ENCODE data around the gene TLCD3A. TPM values are rescaled to one million over a fixed set of nuclear protein-coding genes. Genes with fewer than 3 reads are reported as not detected.

TLCD3A gene
- total RNA-seq, 2 donors from 2014 or later: 4.8 to 8.3 TPM

DNA sequence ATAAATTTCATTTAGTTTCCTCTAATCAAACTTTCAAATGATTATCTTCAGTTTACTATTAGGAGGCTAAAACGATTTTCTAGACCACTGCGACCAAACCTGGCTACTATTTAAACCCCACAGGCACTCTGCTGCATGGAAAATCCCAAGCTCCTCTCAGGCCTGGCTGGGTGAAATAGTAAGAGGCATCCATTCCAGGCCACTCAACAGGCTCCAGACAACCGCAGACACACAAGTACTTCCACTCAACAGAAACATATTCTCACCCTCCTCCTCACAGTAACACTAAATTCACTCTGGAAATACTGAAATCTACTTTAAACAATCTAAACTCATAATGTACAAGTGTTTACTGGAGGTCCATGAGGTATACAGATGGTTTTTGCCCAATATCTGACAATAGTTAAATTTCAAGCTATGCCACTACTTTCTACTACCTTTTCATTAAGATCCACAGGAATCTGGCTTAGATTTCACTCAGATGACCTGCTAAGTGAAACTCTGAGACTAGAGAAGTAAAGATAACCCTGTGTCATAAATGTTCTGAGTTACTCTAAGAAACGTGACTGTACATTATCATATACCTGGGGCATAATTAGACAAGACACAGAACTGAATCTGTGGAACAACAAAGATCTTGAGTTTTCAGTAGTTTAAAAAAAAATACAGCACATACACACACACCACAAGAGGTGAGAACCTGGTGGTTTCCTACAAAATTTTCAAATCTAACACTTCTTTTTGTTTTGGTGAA lies 28.1 kb upstream of the TLCD3A start:
- ATAC-seq (peak; percentile 17 to 60), DNase-seq (no peak)
- intact Hi-C loops (cut with DNase I): no loop called here

DNA sequence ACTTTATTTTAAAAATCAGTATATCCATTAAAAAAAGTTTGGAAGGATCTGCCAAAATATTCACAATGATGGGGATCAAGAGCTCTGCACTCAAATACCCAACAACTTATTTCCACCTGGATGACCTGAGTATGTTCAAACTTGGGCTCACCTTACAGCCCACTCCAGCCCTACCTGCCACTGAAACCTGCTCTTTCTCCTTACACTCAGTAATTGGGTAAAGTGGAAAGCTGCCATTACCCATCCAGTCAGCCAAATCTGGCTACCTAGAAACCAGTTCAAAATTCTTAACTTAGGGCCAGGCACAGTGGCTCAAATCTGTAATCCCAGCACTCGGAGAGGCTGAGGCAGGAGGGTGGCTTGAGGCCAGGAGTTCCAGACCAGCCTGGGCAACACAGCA lies 27.4 kb upstream of the TLCD3A start:
- DNase-seq: no peak
- no peak for ATAC-seq
- intact Hi-C loops (cut with DNase I): no loop called here

DNA sequence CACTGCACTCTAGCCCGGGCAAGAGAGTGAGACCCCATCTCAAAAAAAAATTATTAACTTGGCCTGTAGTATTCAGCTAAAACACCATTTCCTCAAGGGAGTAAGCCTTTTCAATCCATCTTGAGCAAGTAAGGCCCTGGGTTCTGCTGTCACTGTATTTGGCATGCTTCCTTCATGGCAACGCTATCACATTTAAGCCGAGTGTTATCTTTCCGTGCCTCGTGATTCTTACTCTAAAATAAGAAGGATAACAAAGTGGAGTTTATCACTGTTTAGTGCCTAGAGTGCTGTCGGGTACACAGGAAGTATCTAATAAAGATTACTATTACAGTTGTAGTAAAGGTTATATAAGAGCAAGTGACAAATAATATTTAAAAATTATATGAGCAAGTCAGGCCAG lies 26.5 kb upstream of the TLCD3A start:
- peak; percentile 44 for DNase-seq

DNA sequence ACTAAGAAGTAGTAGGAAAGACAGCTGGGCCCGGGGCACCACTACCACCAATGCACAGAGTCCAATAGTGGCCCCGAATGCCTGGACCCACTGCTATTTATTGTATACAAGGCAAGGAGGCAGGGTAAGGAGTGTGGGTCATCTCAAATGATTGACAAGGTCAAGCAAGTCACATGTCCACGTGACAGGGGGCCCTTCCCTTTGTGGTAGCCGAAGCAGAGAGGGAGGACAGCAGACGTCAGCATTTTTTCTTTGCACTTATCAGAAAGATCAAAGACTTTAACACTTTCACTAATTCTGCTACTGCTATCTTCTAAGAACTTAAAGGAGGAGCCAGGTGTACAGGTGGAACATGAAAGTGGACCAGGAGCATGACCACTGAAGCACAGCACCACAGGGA lies 24.3 kb upstream of the TLCD3A start:
- ATAC-seq (no peak), DNase-seq (no peak)
- intact Hi-C loops (cut with DNase I): no loop called here

More for the DNA sequence above, 26.5 kb upstream of the TLCD3A start:
- intact Hi-C loops (cut with DNase I): no loop called here
- peak; percentile 58 to 73 for ATAC-seq

DNA sequence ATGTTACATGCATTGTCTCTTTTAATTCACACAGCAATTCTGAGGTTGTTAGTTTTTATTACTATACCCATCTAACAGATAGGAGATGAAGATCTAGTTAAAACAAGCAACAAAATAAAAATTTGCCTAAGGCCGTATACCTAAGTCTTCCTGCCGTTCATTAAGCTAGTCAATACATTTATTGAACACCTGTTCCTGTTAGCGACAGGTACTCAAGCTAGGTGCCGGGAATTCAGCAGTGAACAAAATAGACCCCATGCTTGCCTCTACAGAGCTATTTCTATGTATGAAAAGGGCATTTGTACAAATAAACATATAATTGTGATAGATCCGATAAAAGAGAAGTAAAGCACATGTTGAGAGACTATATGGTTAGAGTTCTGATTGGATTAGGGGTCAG lies 14.3 kb upstream of the TLCD3A start:
- DNase-seq (no peak), ATAC-seq (no peak)
- intact Hi-C loops (cut with DNase I): no loop called here

DNA sequence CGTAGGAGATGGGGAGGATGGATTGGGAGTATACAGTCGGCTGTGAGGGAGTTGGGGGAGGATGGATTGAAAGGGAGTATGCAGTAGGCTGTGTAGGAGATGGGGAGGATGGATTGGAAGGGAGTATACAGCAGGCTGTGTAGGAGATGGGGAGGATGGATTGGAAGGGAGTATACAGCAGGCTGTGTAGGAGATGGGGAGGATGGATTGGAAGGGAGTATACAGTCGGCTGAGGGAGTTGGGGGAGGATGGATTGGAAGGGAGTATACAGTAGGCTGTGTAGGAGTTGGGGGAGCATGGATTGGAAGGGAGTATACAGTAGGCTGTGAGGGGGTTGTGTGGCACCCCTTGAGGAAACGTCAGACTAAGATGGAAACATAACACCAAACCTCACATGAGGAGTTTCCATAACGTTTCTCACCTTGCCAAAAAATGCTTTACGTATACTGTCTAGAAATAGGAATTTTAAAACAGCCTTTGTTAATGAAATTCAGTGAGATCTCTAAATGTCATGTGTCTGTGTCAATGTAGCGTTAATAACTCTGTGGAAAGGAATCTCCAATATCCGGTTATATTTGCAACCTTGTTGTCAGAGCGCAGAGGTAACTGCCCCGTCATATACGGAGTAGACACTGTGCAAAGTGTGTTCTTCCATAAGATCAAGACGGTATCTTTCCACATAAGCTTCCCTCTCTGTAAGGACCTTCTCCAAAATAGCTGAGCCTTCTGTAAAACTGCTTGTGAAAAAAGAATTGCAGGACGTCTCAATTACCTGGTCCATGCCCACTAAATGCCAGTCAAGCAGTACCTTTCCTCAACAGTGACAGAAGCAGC lies 11.5 kb upstream of the TLCD3A start:
- no peak for DNase-seq
- intact Hi-C loops (cut with DNase I): no loop called here
- ATAC-seq: no peak

DNA sequence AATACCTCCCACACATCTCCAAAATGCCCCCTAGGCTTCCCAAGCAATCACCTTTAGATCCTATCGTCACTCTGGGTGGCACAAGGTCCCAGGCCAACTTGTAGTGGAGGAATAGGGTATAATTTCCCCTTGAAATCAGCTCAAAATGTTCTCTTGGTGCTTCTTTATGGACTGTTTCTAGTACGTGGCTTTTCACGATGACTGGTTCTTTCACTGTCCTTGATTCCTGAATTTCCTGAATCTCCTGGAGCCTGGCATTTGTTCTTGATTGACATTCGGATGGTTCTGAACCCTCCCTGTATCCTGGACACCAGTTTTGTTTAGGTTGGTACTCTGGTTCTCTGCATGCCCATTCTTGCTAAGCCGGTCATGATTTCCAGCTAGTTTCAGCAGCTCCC lies 10.9 kb upstream of the TLCD3A start:
- DNase-seq (no peak), ATAC-seq (no peak)
- intact Hi-C loops (cut with DNase I): no loop called here

DNA sequence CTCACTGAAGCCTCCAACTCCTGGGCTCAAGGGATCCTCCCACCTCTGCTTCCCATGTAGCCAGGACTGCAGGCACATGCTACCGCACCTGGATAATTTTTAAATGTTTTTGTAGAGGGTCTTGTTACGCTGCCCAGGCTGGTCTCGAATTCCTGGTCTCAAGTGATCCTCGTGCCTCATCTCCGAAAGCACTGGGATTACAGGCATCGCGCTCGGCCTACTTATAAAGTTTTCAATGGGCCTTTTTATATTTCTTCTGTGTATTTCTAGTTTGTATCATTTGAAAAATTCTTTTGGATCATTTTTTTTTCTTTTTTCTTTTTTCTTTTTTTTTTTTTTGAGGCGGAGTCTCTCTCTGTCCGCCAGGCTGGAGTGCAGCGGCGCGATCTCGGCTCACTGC lies 7.3 kb upstream of the TLCD3A start:
- ATAC-seq (no peak), DNase-seq (no peak)
- intact Hi-C loops (cut with DNase I): no loop called here

DNA sequence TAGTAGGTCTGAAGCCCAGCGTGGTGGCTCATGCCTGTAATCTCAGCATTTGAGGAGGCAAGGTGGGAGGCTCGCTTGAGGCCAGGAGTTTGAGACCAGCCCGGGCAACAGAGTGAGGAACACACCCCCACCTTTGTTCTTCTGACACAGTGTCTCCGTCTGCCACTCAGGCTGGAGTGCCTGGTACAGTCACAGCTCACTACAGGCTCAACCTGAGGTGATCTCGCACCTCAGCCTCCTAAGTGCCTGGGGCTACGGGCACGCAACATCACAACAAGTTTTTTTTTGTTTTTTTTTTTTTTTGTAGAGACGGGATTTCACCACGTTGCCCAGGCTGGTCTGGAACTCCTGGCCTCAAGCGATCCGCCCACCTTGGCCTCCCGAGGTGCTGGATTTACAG lies 6.7 kb upstream of the TLCD3A start:
- ATAC-seq: no peak
- no peak for DNase-seq
- intact Hi-C loops (cut with DNase I): no loop called here

DNA sequence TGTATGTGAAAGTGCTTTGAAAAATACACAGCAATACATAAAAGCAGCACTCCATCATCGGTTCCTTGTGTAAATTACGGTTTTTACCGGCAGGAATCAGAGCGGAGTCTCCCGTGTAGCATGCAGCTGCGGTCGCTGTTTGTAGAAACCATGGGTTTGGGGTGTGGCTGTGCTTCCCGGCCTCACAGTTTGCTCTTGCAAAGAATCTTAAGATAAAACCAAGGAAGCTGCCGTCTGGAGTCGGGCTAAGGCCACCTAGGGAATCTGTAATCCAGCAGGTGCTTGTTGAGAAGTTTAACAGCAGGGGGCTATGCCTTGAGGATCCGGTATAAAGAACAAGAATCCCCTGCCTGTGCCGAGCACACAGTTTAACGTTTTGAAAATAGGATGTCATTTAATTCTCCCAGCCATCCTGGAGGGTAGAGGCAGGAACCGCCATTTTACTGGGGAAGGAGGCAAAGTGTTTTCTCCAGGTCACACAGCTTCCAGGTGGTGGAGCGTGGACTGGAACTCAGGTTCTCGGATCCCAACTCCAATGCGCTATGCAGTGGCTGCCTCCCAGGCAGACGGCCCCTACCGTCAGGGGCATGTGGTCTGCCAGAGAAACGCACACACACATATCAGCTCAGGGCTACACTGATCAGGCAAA lies 6.0 kb upstream of the TLCD3A start:
- DNase-seq (no peak), ATAC-seq (no peak)
- intact Hi-C loops (cut with DNase I): no loop called here

DNA sequence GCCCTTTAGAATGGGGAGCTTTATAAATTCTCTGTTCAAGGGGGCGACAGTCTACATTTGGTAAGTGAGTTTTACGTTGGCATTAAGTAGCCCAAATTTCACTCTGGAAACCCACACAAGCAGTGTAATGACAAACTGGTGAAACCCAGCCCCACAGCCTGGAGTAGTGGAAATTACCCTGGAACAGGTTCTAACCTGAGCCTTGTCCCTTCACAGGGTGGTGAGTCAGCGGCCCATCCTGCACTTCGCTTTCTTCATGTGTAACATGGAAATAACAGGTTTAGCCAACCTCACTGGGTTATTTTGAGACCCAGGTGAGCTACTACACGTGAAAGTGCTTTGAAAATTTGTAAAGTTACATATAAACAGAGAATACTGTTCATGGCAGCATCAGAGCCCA lies 3.5 kb upstream of the TLCD3A start:
- intact Hi-C loops (cut with DNase I): no loop called here
- ATAC-seq (no peak), DNase-seq (no peak)

DNA sequence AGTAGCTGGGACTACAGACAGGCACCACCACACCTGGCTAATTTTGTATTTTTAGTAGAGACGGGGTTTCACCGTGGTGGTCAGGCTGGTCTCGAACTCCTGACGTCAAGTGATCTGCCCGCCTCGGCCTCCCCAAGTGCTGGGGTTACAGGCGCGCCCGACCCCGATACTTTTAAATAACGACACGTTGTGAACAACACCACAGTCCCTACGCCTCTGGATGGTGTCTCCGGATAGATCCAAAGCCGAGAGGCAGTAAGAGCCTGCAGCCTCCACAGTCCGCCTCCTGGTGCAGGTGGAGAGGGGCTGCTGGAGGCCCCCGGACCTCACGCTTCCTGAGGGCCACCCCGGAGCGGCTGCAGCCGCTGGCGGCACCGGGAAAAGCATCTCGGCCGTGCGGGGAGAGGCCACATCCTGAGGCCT lies 741 bp upstream of the TLCD3A start:
- DNase-seq (no peak), ATAC-seq (peak in 1 of 2 donors; percentile 24)
- intact Hi-C loops (cut with DNase I): no loop called here

DNA sequence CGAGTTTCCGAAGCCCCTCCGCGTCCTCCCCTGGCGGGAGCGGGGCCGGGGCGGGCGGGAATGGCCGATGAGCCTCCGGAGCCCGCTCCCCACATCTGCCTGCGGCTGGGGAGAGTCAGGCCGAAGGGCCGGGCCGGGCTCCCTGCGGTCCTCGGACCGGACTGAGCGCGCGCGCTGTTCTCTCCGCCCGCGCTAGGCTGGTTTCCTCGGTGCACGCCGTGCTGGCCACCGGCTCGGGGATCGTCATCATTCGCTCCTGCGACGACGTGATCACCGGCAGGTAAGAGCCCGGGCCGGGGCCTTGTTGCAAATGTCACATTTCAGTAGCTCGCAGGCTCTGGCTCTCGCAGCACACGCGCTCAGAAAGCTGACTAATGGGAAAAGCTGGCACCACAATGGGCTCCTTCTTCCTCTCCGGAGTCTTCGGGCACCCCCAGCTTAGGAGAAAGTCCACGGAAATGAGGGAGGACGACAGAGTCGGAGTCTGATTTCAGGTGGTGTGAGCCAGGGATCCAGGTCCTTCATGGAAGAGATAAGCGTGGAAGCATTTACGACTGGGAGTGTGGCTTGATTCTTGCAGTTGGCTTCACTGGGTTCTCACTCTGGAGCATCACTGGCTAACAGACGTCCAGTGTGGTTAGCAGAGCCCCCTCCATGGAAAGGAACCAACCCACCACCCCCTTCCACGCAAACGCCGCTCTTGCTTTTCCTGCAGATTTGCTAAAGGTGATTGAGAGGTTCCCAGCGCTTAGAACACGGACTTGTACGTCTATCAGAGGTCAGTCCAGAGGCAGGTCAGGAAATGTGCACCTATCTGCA lies 715 bp downstream of the TLCD3A start:
- peak; percentile 49 to 75 for ATAC-seq
- DNase-seq: peak; percentile 44
- intact Hi-C loops (cut with DNase I): no loop called here

DNA sequence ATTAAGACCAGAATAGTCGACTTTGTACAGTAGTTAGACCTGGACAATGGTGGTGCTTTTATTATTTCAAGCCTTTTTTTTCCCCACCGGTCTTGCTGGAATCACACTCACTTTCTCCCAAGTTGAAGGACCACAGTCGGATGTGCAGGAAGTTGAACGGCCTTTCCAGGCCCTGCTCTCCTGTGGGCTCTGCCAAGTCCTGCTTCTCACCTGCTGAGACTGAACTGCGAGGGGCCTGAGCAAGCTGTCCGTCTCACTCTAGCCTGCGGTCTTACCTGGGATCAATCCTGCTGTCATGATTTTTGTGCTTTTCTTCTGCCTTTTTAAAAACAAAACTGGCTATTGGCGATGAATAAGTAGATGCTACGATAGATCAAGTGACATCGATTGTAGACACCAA lies 1.3 kb downstream of the TLCD3A start:
- no peak for DNase-seq
- intact Hi-C loops (cut with DNase I): no loop called here
- no peak for ATAC-seq

DNA sequence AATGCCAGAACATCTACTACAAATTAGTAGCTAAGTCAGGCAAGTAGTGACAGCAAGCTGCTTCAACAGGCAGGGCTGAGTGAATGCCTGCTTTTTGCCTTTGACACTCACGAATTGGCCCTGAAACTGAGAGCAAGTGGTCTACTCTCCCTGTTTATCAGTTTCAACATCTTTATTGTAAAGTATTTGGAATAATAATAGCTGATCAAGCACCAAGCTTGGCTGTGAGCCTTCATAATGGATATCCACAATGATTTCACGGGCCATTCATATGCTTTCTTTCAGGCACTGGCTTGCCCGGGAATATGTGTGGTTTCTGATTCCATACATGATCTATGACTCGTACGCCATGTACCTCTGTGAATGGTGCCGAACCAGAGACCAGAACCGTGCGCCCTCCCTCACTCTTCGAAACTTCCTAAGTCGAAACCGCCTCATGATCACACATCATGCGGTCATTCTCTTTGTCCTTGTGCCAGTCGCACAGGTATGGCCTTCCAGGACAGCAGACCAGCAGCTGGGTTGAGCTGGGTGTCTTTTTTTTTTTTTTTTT lies 5.2 kb downstream of the TLCD3A start:
- ATAC-seq (no peak), DNase-seq (no peak)
- intact Hi-C loops (cut with DNase I): no loop called here

DNA sequence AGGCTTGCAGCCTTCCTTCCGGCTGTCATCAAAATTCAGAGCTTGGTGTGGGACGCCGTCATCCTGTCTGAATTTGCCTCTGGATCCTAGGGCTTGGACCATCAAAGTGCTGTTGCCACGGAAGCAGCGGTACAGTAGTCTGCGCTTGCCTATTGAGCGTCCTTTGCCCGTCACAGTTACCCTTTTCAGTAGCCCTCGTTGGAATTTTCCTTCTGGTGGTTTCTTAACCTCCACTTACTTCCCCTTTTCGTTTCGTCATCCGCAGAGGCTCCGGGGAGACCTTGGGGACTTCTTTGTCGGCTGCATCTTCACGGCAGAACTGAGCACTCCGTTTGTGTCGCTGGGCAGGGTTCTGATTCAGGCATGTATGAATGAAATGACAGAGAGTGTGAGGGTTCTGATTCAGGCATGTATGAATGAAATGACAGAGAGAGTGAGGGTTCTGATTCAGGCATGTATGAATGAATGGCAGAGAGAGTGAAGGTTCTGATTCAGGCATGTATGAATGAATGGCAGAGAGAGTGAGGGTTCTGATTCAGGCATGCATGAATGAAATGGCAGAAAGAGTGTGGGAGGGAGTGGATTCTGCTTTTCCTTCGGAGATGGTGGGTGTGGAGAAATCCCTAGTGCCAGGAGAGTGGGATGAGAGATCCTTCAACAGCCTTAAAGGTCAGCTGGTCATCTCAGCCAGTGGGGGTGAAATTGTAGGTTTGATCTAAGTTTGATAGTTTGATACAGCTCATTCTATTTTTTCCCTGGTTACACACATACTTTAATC lies 8.0 kb downstream of the TLCD3A start:
- intact Hi-C loops (cut with DNase I): no loop called here
- DNase-seq: no peak
- peak in 1 of 2 donors; percentile 30 for ATAC-seq

DNA sequence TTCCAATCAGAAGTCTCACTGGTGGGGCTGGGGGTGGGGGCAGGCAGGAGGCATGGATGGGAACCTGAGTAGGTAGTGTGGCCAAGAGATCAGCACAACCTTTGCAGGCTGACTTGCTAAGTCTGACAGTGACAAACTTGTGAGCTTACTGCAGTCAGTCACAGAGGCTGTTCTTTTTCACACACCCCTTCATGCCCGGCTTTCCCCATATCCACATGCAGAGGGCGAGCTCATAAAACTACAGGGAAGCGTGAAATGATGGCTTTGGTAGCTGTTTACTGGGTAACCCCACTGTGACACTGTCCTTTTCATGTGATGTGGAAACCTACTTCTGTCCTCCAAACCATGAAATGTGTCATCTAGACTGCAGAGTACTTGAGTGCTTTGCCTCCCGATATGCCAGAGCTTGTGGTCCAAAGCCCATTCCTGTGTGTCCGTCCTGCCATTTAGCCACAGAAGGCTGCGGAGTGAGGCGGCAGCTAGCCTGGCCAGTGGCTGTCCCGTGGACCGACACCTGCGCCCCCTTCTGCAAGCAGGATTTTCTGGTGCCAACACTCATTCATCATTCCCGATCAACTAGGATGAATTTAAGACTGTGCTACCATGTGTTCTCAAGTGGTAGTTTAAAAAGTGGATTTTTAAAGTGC lies 9.9 kb downstream of the TLCD3A start:
- DNase-seq (no peak), ATAC-seq (no peak)
- intact Hi-C loops (cut with DNase I): no loop called here

DNA sequence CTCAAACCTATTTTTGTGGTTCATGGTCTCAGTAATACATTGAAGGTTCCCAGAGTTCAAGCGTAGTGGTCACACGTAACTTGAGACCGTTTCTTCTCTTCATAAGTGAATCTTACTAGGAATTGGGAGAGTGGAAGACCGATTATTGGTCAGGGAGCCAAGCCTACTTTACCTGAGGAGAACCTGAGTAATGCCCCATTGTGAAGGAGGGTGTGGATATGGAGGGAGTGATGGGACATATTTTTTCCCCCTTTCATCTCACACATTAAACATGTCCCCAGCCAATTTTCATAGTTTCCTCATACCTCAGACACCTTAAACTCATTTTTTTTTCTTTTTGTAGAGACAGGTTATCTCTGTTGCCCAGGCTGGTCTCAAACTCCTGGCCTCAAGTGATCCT lies 10.7 kb downstream of the TLCD3A start:
- DNase-seq (no peak), ATAC-seq (no peak)
- intact Hi-C loops (cut with DNase I): no loop called here
